Hepatocyte (in vitro differentiated cells): Measurements from ENCODE around the gene PLPPR3. TPM values are rescaled to one million over a fixed set of nuclear protein-coding genes. Genes with fewer than 3 reads are reported as not detected.
A peak's percentile ranks its signal among the peaks of the same experiment; 100 is the strongest.

Experiments used
- DNase-seq: peaks from one replicate; pipeline ENCODE4 v3.0.0-alpha.2; 2016; ENCODE audit warnings: low spot score
- H2AFZ ChIP-seq: fragments of 200-600 bp; sonication (generic); 2 replicates; pipeline ENCODE4 v1.6.0; 2016; ENCODE audit warnings: antibody characterized with exemption, mild to moderate bottlenecking
- H3K27ac ChIP-seq: fragments of 200-600 bp; sonication (generic); 2 replicates; pipeline ENCODE4 v1.5.1; 2016; ENCODE audit warnings: mild to moderate bottlenecking
- H3K27me3 ChIP-seq: fragments of 200-600 bp; sonication (generic); 2 replicates; pipeline ENCODE4 v1.6.1; 2016
- H3K36me3 ChIP-seq: fragments of 200-600 bp; sonication (generic); replicated peaks from 2 replicates; pipeline ENCODE4 v1.5.1; 2016; ENCODE audit warnings: low read depth; ENCODE audit not compliant: insufficient read depth
- H3K4me1 ChIP-seq: fragments of 200-600 bp; sonication (generic); 2 replicates; pipeline ENCODE4 v1.5.1; 2016; ENCODE audit warnings: mild to moderate bottlenecking, moderate library complexity; ENCODE audit not compliant: insufficient read depth
- H3K4me2 ChIP-seq: fragments of 200-600 bp; sonication (generic); 2 replicates; pipeline ENCODE4 v1.6.0; 2016
- H3K4me3 ChIP-seq: fragments of 200-600 bp; sonication (generic); 2 replicates; pipeline ENCODE4 v1.5.1; 2016; ENCODE audit warnings: mild to moderate bottlenecking
- H3K79me2 ChIP-seq: fragments of 200-600 bp; sonication (generic); 2 replicates; pipeline ENCODE4 v1.6.0; 2017; ENCODE audit warnings: mild to moderate bottlenecking
- H3K9me2 ChIP-seq: fragments of 200-600 bp; sonication (generic); replicated peaks from 2 replicates; pipeline ENCODE4 v1.6.0; 2017; ENCODE audit warnings: mild to moderate bottlenecking; ENCODE audit not compliant: insufficient read depth
- H3K9me3 ChIP-seq: fragments of 200-600 bp; sonication (generic); 2 replicates; pipeline ENCODE4 v1.5.1; 2016; ENCODE audit warnings: low read depth, mild to moderate bottlenecking
- H4K20me1 ChIP-seq: fragments of 200-600 bp; sonication (generic); 2 replicates; pipeline ENCODE4 v1.6.0; 2016; ENCODE audit warnings: mild to moderate bottlenecking; ENCODE audit not compliant: insufficient read depth, poor library complexity, severe bottlenecking
- EZH2 ChIP-seq: fragments of 200-600 bp; sonication (generic); IDR thresholded peaks from 2 replicates; pipeline ENCODE4 v1.6.1; 2016; ENCODE audit warnings: antibody characterized with exemption, mild to moderate bottlenecking, borderline replicate concordance
- EZH2phosphoT487 ChIP-seq: fragments of 200-600 bp; sonication (generic); IDR thresholded peaks from one replicate; pipeline ENCODE4 v1.6.1; 2018; ENCODE audit warnings: antibody characterized with exemption, mild to moderate bottlenecking, low read depth, moderate library complexity; ENCODE audit not compliant: unreplicated experiment, severe bottlenecking
- WGBS: methylation state at CpG from one replicate; pipeline ENCODE4 v1.1.6; 2016; ENCODE audit warnings: low lambda C conversion rate; ENCODE audit errors: missing lambda C conversion rate; 5-methylcytosine and 5-hydroxymethylcytosine counted together
- polyA plus RNA-seq: library from polyadenylated mRNA; unstranded; fragments of >200 nt; fragmentation: Nextera tagmentation; extraction: Ambion mirVana; gene quantifications from 2 replicates; pipeline ENCODE4 v1.2.1, GENCODE V29; 2016
- total RNA-seq: library from RNA; depleted of rRNA; stranded (reverse); fragments of >200 nt; gene quantifications from 2 replicates; pipeline ENCODE4 v1.2.3, GENCODE V29; 2014
- TF ChIP-seq, protein P1 (sequence below): fragments of 200-600 bp; sonication (generic); IDR thresholded peaks from 2 replicates; pipeline ENCODE4 v1.5.1; 2016; ENCODE audit warnings: antibody characterized with exemption, mild to moderate bottlenecking; ENCODE audit not compliant: poor library complexity

The PLPPR3 gene
- total and polyA plus RNA-seq, 2 experiments from 2014 or later: 11.1 to 11.7 TPM

DNA sequence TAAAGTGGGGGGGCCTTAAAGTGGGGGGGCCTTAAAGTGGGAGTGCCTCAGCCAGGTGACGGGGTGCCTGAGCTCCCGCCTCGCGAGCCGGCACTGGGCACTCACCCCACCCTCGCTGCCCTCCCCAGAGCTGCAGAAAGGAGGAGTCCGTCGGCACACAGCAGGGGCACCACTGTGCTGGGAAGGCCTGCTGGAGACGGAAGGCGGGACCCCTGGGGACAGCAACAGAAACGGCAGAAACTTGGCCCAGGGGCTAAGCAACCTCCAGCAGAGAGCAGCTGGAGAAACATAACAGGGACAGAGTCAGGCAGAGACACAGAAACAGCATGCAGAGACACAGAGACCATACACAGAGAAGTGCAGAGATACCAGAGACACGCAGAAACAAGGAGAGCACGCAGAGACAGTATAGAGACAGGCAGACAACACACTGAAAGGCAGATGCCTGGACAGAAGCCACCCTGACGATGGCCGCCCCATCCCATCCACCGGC, 45.6 kb upstream of the PLPPR3 start:
- Histone ChIP-seq H3K9me3 (no peaks in the 10 kb centered on the region), H3K27ac (no peak overlapping the region), H3K79me2 (no peaks in the 10 kb centered on the region), H3K4me1 (no peaks in the 10 kb centered on the region), H3K36me3 (no peaks in the 10 kb centered on the region), H3K9me2 (no peaks in the 10 kb centered on the region), H3K4me3 (no peak overlapping the region), H4K20me1 (no peaks in the 10 kb centered on the region), H3K27me3 (no peaks in the 10 kb centered on the region), H3K4me2 (no peak overlapping the region), H2AFZ (no peak overlapping the region)
- DNase-seq: no peak
- TF ChIP-seq EZH2phosphoT487 (no peak), EZH2 (no peak)
- 77% methylated on average over 14 of the region's 16 CpGs for WGBS

DNA sequence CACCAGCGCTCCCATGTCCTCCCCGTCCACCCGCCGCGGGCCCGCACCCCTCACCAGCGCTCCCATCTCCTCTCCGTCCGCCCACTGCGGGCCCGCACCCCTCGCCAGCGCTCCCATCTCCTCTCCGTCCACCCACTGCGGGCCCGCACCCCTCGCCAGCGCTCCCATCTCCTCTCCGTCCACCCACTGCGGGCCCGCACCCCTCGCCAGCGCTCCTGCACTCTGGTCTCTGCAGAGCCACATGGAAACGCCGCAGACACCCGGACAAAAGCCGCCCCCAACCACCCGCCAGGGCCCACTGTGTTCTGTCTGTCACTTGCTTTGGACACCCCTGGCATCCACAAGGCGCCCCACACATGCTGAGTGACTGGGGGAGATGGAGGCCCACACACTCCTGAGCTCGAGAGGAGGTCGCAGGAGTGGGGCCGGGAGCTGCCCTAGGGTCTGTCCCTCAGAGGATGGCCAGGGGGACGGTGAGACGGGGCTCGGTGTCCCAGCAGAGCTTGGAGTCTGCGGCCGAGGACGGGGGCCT, 45.1 kb upstream of the PLPPR3 start:
- WGBS: 92% methylated on average over 17 of the region's 38 CpGs
- Histone ChIP-seq H3K4me3 (no peak overlapping the region), H3K27me3 (no peaks in the 10 kb centered on the region), H3K9me3 (no peaks in the 10 kb centered on the region), H2AFZ (no peak overlapping the region), H3K4me2 (no peak overlapping the region), H3K36me3 (no peaks in the 10 kb centered on the region), H4K20me1 (no peaks in the 10 kb centered on the region), H3K9me2 (no peaks in the 10 kb centered on the region), H3K27ac (no peak overlapping the region), H3K4me1 (no peaks in the 10 kb centered on the region), H3K79me2 (no peaks in the 10 kb centered on the region)
- DNase-seq: no peak
- TF ChIP-seq EZH2phosphoT487: no peak
- no peak for TF ChIP-seq EZH2

DNA sequence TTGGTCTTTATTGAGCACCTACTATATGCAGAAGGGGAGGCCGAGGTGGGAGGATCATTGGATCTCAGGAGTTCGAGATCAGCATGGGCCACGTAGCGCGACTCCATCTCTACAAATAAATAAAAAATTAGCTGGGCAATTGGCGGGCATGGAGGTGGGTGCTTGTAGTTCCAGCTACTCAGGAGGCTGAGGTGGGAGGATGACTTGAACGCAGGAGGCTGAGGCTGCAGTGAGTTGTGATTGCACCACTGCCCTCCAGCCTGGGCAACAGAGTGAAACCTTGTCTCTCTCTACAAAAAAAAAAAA, 41.5 kb upstream of the PLPPR3 start:
- Histone ChIP-seq H3K9me3 (no peaks in the 10 kb centered on the region), H3K36me3 (no peaks in the 10 kb centered on the region), H3K9me2 (no peaks in the 10 kb centered on the region), H3K4me3 (no peak overlapping the region), H3K79me2 (no peaks in the 10 kb centered on the region), H4K20me1 (no peaks in the 10 kb centered on the region), H3K27me3 (no peaks in the 10 kb centered on the region), H3K4me1 (peaks cover 5% of the 10 kb centered on the region), H3K4me2 (no peak overlapping the region), H2AFZ (no peak overlapping the region), H3K27ac (no peak overlapping the region)
- WGBS: 88% methylated on average over 7 of the region's 7 CpGs
- TF ChIP-seq, protein P1, sequence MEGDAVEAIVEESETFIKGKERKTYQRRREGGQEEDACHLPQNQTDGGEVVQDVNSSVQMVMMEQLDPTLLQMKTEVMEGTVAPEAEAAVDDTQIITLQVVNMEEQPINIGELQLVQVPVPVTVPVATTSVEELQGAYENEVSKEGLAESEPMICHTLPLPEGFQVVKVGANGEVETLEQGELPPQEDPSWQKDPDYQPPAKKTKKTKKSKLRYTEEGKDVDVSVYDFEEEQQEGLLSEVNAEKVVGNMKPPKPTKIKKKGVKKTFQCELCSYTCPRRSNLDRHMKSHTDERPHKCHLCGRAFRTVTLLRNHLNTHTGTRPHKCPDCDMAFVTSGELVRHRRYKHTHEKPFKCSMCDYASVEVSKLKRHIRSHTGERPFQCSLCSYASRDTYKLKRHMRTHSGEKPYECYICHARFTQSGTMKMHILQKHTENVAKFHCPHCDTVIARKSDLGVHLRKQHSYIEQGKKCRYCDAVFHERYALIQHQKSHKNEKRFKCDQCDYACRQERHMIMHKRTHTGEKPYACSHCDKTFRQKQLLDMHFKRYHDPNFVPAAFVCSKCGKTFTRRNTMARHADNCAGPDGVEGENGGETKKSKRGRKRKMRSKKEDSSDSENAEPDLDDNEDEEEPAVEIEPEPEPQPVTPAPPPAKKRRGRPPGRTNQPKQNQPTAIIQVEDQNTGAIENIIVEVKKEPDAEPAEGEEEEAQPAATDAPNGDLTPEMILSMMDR: no peak
- TF ChIP-seq EZH2phosphoT487 (no peak), EZH2 (no peak)
- DNase-seq: no peak

DNA sequence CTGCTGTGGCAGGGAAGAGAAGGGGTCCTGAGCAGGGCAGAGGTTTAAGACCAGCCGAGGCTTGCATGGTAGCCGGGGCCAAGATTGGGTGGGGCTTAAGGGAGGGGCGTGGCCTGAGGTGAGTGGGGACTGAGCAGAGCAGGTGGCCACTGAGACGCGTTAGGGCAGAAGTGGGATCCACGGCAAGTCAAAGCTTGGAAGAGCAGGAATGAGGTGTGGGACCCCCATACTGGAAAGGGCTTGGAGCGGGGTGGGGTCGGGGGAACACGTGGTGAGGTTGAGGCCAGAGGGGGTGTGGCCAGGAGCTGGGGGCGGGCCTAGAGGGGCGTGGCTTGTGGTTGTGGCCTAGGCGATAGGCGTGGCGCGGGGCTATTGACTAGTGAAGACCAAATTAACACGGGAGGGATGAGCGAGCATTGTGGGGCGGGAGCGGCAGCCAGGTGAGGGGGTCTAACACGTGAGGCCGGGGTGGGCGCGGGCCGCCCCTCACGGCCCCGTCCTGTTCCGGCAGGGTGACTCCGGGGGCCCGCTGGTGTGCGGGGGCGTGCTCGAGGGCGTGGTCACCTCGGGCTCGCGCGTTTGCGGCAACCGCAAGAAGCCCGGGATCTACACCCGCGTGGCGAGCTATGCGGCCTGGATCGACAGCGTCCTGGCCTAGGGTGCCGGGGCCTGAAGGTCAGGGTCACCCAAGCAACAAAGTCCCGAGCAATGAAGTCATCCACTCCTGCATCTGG, 41.0 kb upstream of the PLPPR3 start:
- H4K20me1 ChIP-seq: no peaks in the 10 kb centered on the region
- no peak overlapping the region for H3K4me2 ChIP-seq
- peak; percentile 65 for DNase-seq
- no peaks in the 10 kb centered on the region for H3K9me3 ChIP-seq
- H3K4me1 ChIP-seq: peaks cover 5% of the 10 kb centered on the region
- TF ChIP-seq, protein P1: no peak
- no peak for TF ChIP-seq EZH2phosphoT487
- TF ChIP-seq EZH2: no peak
- no peak overlapping the region for H3K4me3 ChIP-seq
- H2AFZ ChIP-seq: no peak overlapping the region
- H3K9me2 ChIP-seq: no peaks in the 10 kb centered on the region
- no peaks in the 10 kb centered on the region for H3K79me2 ChIP-seq
- H3K36me3 ChIP-seq: no peaks in the 10 kb centered on the region
- 37% methylated on average over 14 of the region's 48 CpGs for WGBS
- H3K27me3 ChIP-seq: no peaks in the 10 kb centered on the region
- no peak overlapping the region for H3K27ac ChIP-seq
